Uterus (tissue), 4 donors: ENCODE data around the gene PTGES. TPM values are rescaled to one million over a fixed set of nuclear protein-coding genes. Genes with fewer than 3 reads are reported as not detected.
"Not testable (repeated sequence)": the region's sequence is repeated elsewhere in the genome, so short reads cannot be mapped to it uniquely, and the experiment has no call there.

ENCODE experiments used
- DNase-seq, 2 donors: peaks; one replicate each; pipeline ENCODE4 v3.0.0-alpha.2; 2019 to 2020
- H3K27ac ChIP-seq, 2 donors: fragments of 200-600 bp; sonication (generic); 1 replicate in 1 of 2; 2 replicates in 1 of 2; pipeline ENCODE4 v1.5.1; 2016 to 2018
- H3K27me3 ChIP-seq, 2 donors: fragments of 200-600 bp; sonication (generic); one replicate each; pipeline ENCODE4 v1.5.1; 2018 to 2019; ENCODE audit warnings: control low read depth in 1 of 2
- H3K36me3 ChIP-seq, 2 donors: fragments of 200-600 bp; sonication (generic); one replicate each; pipeline ENCODE4 v1.5.1; 2019; ENCODE audit warnings: control low read depth in 1 of 2
- H3K4me1 ChIP-seq, 2 donors: fragments of 200-600 bp; sonication (generic); one replicate each; pipeline ENCODE4 v1.5.1; 2018 to 2019; ENCODE audit warnings: control low read depth in 1 of 2
- H3K4me3 ChIP-seq, 2 donors: fragments of 200-600 bp; sonication (generic); 1 replicate in 1 of 2; 2 replicates in 1 of 2; pipeline ENCODE4 v1.5.1; 2018 to 2019; ENCODE audit warnings: mild to moderate bottlenecking in 1 of 2
- H3K9me3 ChIP-seq, 2 donors: fragments of 200-600 bp; sonication (generic); one replicate each; pipeline ENCODE4 v1.5.1; 2019; ENCODE audit warnings: control low read depth in 1 of 2
- POLR2A ChIP-seq, 2 donors: fragments of 450-650 bp; IDR thresholded peaks; one replicate each; pipeline ENCODE4 v1.6.1; 2016; ENCODE audit warnings: antibody characterized with exemption in 2 of 2, mild to moderate bottlenecking in 1 of 2, moderate library complexity in 1 of 2
- intact Hi-C: fragments of 100-400 bp; cut with DNase I; formaldehyde crosslinking; loops from one replicate; pipeline ENCODE4 v1.15.1; 2023; ENCODE audit warnings: low total_unique reads
- total RNA-seq, 4 donors: library from RNA; depleted of rRNA in 3 of 4; stranded (reverse); fragments of >200 nt in 3 of 4; gene quantifications; one replicate each; pipeline versions ENCODE4 v1.1.0 to v1.2.4, GENCODE V29; 2014 to 2023
- TF ChIP-seq, protein P1 (sequence below), 4 experiments: fragments of 200-600 bp in 2 of 4; fragments of 450-650 bp in 2 of 4; sonication (generic) in 2 of 4; IDR thresholded peaks; one replicate each; pipeline ENCODE4 v1.5.1; 2016 to 2019; ENCODE audit warnings: antibody characterized with exemption in 4 of 4, mild to moderate bottlenecking in 2 of 4, moderate library complexity in 1 of 4
- donor health status: DM: yes; HTN: yes; CAD: no.

Gene PTGES
- total RNA-seq, 4 donors from 2014 or later = 1.3 to 7.5 (median 4.2) TPM; not detected in 1

GRCh38 chr9:129761901-129762369, 9.1 kb upstream of the PTGES start:
- H3K27me3 ChIP-seq = no peaks in the 10 kb centered on the region
- no peaks in the 10 kb centered on the region for H3K4me1 ChIP-seq
- H3K9me3 ChIP-seq = no peaks in the 10 kb centered on the region
- intact Hi-C loops = no loop called here
- peak in 1 of 2 donors; percentile 30 for DNase-seq
- H3K4me3 ChIP-seq = no peak overlapping the region
- no peaks in the 10 kb centered on the region for H3K36me3 ChIP-seq
- TF ChIP-seq, protein P1, sequence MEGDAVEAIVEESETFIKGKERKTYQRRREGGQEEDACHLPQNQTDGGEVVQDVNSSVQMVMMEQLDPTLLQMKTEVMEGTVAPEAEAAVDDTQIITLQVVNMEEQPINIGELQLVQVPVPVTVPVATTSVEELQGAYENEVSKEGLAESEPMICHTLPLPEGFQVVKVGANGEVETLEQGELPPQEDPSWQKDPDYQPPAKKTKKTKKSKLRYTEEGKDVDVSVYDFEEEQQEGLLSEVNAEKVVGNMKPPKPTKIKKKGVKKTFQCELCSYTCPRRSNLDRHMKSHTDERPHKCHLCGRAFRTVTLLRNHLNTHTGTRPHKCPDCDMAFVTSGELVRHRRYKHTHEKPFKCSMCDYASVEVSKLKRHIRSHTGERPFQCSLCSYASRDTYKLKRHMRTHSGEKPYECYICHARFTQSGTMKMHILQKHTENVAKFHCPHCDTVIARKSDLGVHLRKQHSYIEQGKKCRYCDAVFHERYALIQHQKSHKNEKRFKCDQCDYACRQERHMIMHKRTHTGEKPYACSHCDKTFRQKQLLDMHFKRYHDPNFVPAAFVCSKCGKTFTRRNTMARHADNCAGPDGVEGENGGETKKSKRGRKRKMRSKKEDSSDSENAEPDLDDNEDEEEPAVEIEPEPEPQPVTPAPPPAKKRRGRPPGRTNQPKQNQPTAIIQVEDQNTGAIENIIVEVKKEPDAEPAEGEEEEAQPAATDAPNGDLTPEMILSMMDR (IDR thresholded peaks at IDR 0.05) = no peak
- no peak for TF ChIP-seq POLR2A (IDR thresholded peaks at IDR 0.05)
- peak overlapping the region; percentile 46 to 80 for H3K27ac ChIP-seq

GRCh38 chr9:129761293-129761900, 8.6 kb upstream of the PTGES start:
- intact Hi-C loops = no loop called here
- Histone ChIP-seq H3K27me3 (no peaks in the 10 kb centered on the region), H3K4me1 (no peaks in the 10 kb centered on the region), H3K36me3 (no peaks in the 10 kb centered on the region), H3K9me3 (no peaks in the 10 kb centered on the region), H3K4me3 (no peak overlapping the region), H3K27ac (peak overlapping the region; percentile 46 to 80)
- DNase-seq = peak; percentile 68 to 82
- TF ChIP-seq POLR2A (IDR thresholded peaks at IDR 0.05) = no peak
- TF ChIP-seq, protein P1 (IDR thresholded peaks at IDR 0.05) = no peak

DNA sequence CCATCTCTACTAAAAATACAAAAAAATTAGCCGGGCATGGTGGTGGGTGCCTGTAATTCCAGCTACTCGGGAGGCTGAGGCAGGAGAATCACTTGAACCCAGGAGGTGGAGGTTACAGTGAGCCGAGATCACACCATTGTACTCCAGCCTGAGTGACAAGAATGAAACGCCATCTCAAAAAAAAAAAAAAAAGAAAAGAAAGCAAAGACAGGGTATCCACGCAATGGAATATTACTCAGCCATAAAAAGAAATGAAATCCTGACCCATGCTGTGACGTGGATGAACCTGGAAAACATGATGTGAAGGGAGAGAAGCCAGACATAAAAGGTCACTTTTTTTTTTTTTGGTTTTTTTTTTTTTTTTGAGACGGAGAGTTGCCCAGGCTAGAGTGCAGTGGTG, 7.9 kb upstream of the PTGES start:
- H3K27me3 ChIP-seq, H3K9me3 ChIP-seq, H3K4me1 ChIP-seq, H3K4me3 ChIP-seq, H3K36me3 ChIP-seq, intact Hi-C loops, DNase-seq: not testable (repeated sequence)
- H3K27ac ChIP-seq = peak overlapping the region; percentile 46 to 80

DNA sequence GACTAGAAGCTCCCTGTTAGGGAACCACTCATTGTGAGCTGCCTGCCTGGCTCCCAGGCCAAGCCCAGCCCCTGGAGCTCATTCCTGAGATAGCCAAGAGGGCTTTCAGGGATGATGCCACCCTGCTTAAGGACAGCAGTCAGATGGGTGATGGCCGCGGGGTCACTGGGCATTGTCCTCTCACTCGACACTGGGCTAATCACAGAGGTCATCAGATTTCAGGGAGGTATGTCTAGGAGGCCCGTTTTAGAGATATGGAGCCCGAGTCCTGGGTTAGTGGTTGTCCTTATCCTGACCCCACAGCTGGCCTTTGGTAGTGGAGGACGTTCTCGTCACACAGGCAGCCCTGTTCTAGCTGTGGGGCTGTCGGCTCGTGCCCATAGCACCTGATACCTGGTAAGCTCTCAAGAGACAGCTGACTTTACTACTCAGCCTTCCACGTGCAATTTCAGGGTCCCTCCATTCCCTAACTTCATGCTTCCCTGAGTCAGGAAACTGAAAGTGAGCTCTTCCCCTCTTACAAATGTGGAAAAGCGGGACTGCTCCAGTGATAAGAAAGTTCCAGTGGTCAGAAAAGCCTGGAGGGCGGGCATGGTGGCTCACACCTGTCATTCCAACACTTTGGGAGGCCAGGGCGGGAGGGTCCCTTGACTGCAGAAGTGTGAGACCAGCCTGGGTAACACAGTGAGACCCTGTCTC, 7.1 kb upstream of the PTGES start:
- intact Hi-C loops = no loop called here
- no peak overlapping the region for H3K27ac ChIP-seq

GRCh38 chr9:129759319-129759718, 6.5 kb upstream of the PTGES start:
- H3K27me3 ChIP-seq = no peaks in the 10 kb centered on the region
- TF ChIP-seq, protein P1 (IDR thresholded peaks at IDR 0.05) = no peak
- no peak for TF ChIP-seq POLR2A (IDR thresholded peaks at IDR 0.05)
- DNase-seq = no peak
- H3K4me3 ChIP-seq = no peak overlapping the region
- no peaks in the 10 kb centered on the region for H3K9me3 ChIP-seq
- intact Hi-C loops = no loop called here
- H3K27ac ChIP-seq = no peak overlapping the region
- no peaks in the 10 kb centered on the region for H3K4me1 ChIP-seq
- H3K36me3 ChIP-seq = no peaks in the 10 kb centered on the region

More for the DNA sequence above, 7.1 kb upstream of the PTGES start:
- no peaks in the 10 kb centered on the region for H3K27me3 ChIP-seq
- DNase-seq = no peak
- no peak for TF ChIP-seq POLR2A (IDR thresholded peaks at IDR 0.05)
- TF ChIP-seq, protein P1 (IDR thresholded peaks at IDR 0.05) = no peak
- H3K4me1 ChIP-seq = no peaks in the 10 kb centered on the region
- H3K9me3 ChIP-seq = no peaks in the 10 kb centered on the region
- no peaks in the 10 kb centered on the region for H3K36me3 ChIP-seq
- no peak overlapping the region for H3K4me3 ChIP-seq
